C4-2B (cell line): ENCODE measurements around the gene SHCBP1.

ENCODE experiments used
- CTCF ChIP-seq: fragments of 450-650 bp; conservative IDR thresholded peaks from 2 replicates; pipeline ENCODE4 v1.5.1; 2017; ENCODE audit warnings: mild to moderate bottlenecking
- ZFX ChIP-seq: fragments of 450-650 bp; IDR thresholded peaks from 2 replicates; pipeline ENCODE4 v1.6.1; 2017

- TF ChIP-seq CTCF (no peak), ZFX (no peak)
Measured at GRCh38 chr16:46583036-46583435, 38.1 kb downstream of the SHCBP1 start.
